OCI-LY3 (cell line): ENCODE data around the gene MTX1.

Source experiments
- H2AFZ ChIP-seq: fragments of 200-600, 300-600 bp; shearing (Covaris generic); 2 replicates; pipeline ENCODE4 v1.6.0; 2014; ENCODE audit warnings: antibody characterized with exemption, low read depth, low read length
- H3K27ac ChIP-seq: fragments of 200-600, 300-600 bp; sonication (generic); 2 replicates; pipeline ENCODE4 v1.5.1; 2014; ENCODE audit warnings: mild to moderate bottlenecking, low read length, moderate library complexity, mixed read lengths
- H3K27me3 ChIP-seq: fragments of 200-600, 300-600 bp; sonication (generic); 2 replicates; pipeline ENCODE4 v1.6.1; 2014; ENCODE audit warnings: low read depth, low read length, mixed read lengths
- H3K36me3 ChIP-seq: fragments of 200-600, 300-600 bp; sonication (generic); replicated peaks from 2 replicates; pipeline ENCODE3; 2014; ENCODE audit warnings: low read depth, low read length, mixed read lengths
- H3K4me1 ChIP-seq: fragments of 300-600, 200-600 bp; sonication (generic); 2 replicates; pipeline ENCODE4 v1.6.1; 2014; ENCODE audit warnings: low read length, mixed read lengths
- H3K4me2 ChIP-seq: fragments of 200-600, 300-600 bp; sonication (generic); 2 replicates; pipeline ENCODE4 v1.6.1; 2014; ENCODE audit warnings: low read length, mixed read lengths
- H3K4me3 ChIP-seq: fragments of 300-600, 200-600 bp; sonication (generic); 2 replicates; pipeline ENCODE4 v1.5.1; 2014; ENCODE audit warnings: antibody characterized with exemption, mild to moderate bottlenecking, low read length, moderate library complexity
- H3K79me2 ChIP-seq: fragments of 300-600, 200-600 bp; shearing (Covaris generic); 2 replicates; pipeline ENCODE4 v1.6.1; 2014; ENCODE audit warnings: mild to moderate bottlenecking, low read length, mixed read lengths
- H3K9ac ChIP-seq: fragments of 300-600, 200-600 bp; shearing (Covaris generic); 2 replicates; pipeline ENCODE4 v1.6.0; 2014; ENCODE audit warnings: mild to moderate bottlenecking, low read length, moderate library complexity
- H3K9me3 ChIP-seq: fragments of 200-600, 300-600 bp; shearing (Covaris generic); 2 replicates; pipeline ENCODE4 v1.6.1; 2014; ENCODE audit warnings: low read length, mixed read lengths; ENCODE audit not compliant: insufficient read depth
- H4K20me1 ChIP-seq: fragments of 200-600, 300-600 bp; sonication (generic); 2 replicates; pipeline ENCODE4 v1.6.1; 2016; ENCODE audit warnings: low read length, mixed read lengths; ENCODE audit not compliant: insufficient read depth
- CTCF ChIP-seq: fragments of 200-600, 300-600 bp; sonication (generic); IDR thresholded peaks from 2 replicates; pipeline ENCODE4 v1.5.1; 2014; ENCODE audit warnings: antibody characterized with exemption, low read length, low read depth
- EZH2phosphoT487 ChIP-seq: fragments of 200-600 bp; shearing (Covaris generic); IDR thresholded peaks from 2 replicates; pipeline ENCODE4 v1.6.1; 2018; ENCODE audit warnings: antibody characterized with exemption, mixed run types, low read depth

MTX1 gene

GRCh38 chr1:155181371-155182051, 27.0 kb upstream of the MTX1 start:
- Histone ChIP-seq H3K9ac (no peak overlapping the region), H3K27ac (no peak overlapping the region), H2AFZ (no peak overlapping the region), H3K36me3 (peaks cover 19% of the 10 kb centered on the region), H3K27me3 (no peaks in the 10 kb centered on the region), H3K79me2 (no peaks in the 10 kb centered on the region), H3K9me3 (no peaks in the 10 kb centered on the region), H3K4me3 (no peak overlapping the region), H3K4me2 (no peak overlapping the region), H4K20me1 (no peaks in the 10 kb centered on the region), H3K4me1 (peaks cover 31% of the 10 kb centered on the region)
- no peak for TF ChIP-seq EZH2phosphoT487
- TF ChIP-seq CTCF, result no peak

- Histone ChIP-seq H3K79me2 (no peaks in the 10 kb centered on the region), H3K27ac (no peak overlapping the region), H3K4me1 (peaks cover 26% of the 10 kb centered on the region)
These were observed 26.4 kb upstream of the MTX1 start for GRCh38 chr1:155182052-155182550.

GRCh38 chr1:155183775-155184221, 24.7 kb upstream of the MTX1 start:
- Histone ChIP-seq H3K4me1 (peaks cover 20% of the 10 kb centered on the region), H4K20me1 (no peaks in the 10 kb centered on the region), H3K4me3 (no peak overlapping the region), H3K9me3 (no peaks in the 10 kb centered on the region), H3K79me2 (no peaks in the 10 kb centered on the region), H2AFZ (no peak overlapping the region), H3K27me3 (no peaks in the 10 kb centered on the region), H3K27ac (no peak overlapping the region), H3K9ac (no peak overlapping the region), H3K4me2 (no peak overlapping the region), H3K36me3 (peaks cover 9% of the 10 kb centered on the region)
- TF ChIP-seq CTCF, result no peak
- TF ChIP-seq EZH2phosphoT487, result no peak

More at GRCh38 chr1:155182052-155182550, 26.4 kb upstream of the MTX1 start:
- H3K4me3 ChIP-seq, result no peak overlapping the region
- H3K36me3 ChIP-seq, result peaks cover 19% of the 10 kb centered on the region
- no peak overlapping the region for H3K9ac ChIP-seq
- H3K9me3 ChIP-seq, result no peaks in the 10 kb centered on the region
- H3K4me2 ChIP-seq, result no peak overlapping the region
- H2AFZ ChIP-seq, result no peak overlapping the region
- no peaks in the 10 kb centered on the region for H4K20me1 ChIP-seq
- no peak for TF ChIP-seq EZH2phosphoT487
- TF ChIP-seq CTCF, result no peak
- no peaks in the 10 kb centered on the region for H3K27me3 ChIP-seq

- TF ChIP-seq EZH2phosphoT487 (no peak), CTCF (no peak)
These were observed 24.1 kb upstream of the MTX1 start for GRCh38 chr1:155184351-155184811.

More at GRCh38 chr1:155184351-155184811, 24.1 kb upstream of the MTX1 start:
- no peaks in the 10 kb centered on the region for H4K20me1 ChIP-seq
- no peak overlapping the region for H3K4me3 ChIP-seq
- H3K27me3 ChIP-seq, result no peaks in the 10 kb centered on the region
- no peak overlapping the region for H2AFZ ChIP-seq
- H3K9me3 ChIP-seq, result no peaks in the 10 kb centered on the region
- no peak overlapping the region for H3K9ac ChIP-seq
- no peak overlapping the region for H3K4me2 ChIP-seq
- peaks cover 20% of the 10 kb centered on the region for H3K4me1 ChIP-seq
- H3K36me3 ChIP-seq, result peaks cover 8% of the 10 kb centered on the region
- H3K79me2 ChIP-seq, result no peaks in the 10 kb centered on the region
- H3K27ac ChIP-seq, result no peak overlapping the region
